GM12878 (cell line): Measurements from ENCODE around the gene ZNF775. TPM values are rescaled to one million over a fixed set of nuclear protein-coding genes. Genes with fewer than 3 reads are reported as not detected.

Source experiments
- ATAC-seq: fragments of 200-7000 bp; cut with Tn5 transposase; 3 replicates; pipeline ENCODE4 v1.9.1; 2020; ENCODE audit warnings: mild to moderate bottlenecking, moderate library complexity
- BruUV-seq: library from RNA; stranded (reverse); fragments of 400-500 nt; replicated peaks from 2 replicates; lab custom pipeline; 2021; lab: Mats Ljungman, UMichigan
- CTCF ChIA-PET: fragments of 300-600 bp; sonication (Branson Sonifier 250); formaldehyde crosslinking; extraction: SDS; loops from one replicate; lab custom pipeline; 2021; ENCODE audit warnings: inconsistent platforms; lab: Yijun Ruan, JAX
- POLR2A ChIA-PET: fragments of 350-600 bp; formaldehyde crosslinking; extraction: SDS; loops from one replicate; lab custom pipeline; 2021; ENCODE audit warnings: inconsistent platforms; lab: Charles Lee
- RAD21 ChIA-PET: fragments of 300-600 bp; sonication (Branson Sonifier 250); formaldehyde crosslinking; loops from one replicate; lab custom pipeline; 2023; ENCODE audit warnings: antibody characterized with exemption; ENCODE audit not compliant: unreplicated experiment; lab: Charles Lee
- SMC1A ChIA-PET: fragments of 300-600 bp; sonication (Branson Sonifier 250); formaldehyde crosslinking; loops from one replicate; lab custom pipeline; 2023; ENCODE audit not compliant: unreplicated experiment, uncharacterized antibody; lab: Charles Lee
- DNase-seq: peaks from one replicate; pipeline ENCODE4 v3.0.0-alpha.2; 2011; ENCODE audit warnings: low read depth, low spot score
- FAIRE-seq: peaks from 3 replicates; lab custom pipeline; 2011; peaks lifted over from hg19 to GRCh38; lab: Jason Lieb, UNC
- H2AFZ ChIP-seq: 2 replicates; pipeline ENCODE4 v1.6.0; 2011; ENCODE audit warnings: low read depth, low read length, control low read depth; ENCODE audit not compliant: control insufficient read depth
- H3K27ac ChIP-seq: 2 replicates; pipeline ENCODE4 v1.5.1; 2011; ENCODE audit warnings: control low read depth; ENCODE audit not compliant: control insufficient read depth, insufficient read depth
- H3K27me3 ChIP-seq, 2 experiments: replicated peaks in 1 of 2; 2 replicates each; pipeline versions ENCODE4 v1.6.0 to v1.6.1; 2011; ENCODE audit warnings: low read length in 1 of 2; ENCODE audit not compliant: control insufficient read depth in 2 of 2, insufficient read depth in 2 of 2
- H3K36me3 ChIP-seq, 2 experiments: 2 replicates each; pipeline ENCODE4 v1.5.1; 2011; ENCODE audit warnings: low read length in 1 of 2; ENCODE audit not compliant: control insufficient read depth in 2 of 2, insufficient read depth in 2 of 2
- H3K4me1 ChIP-seq: 2 replicates; pipeline ENCODE4 v1.6.1; 2011; ENCODE audit warnings: mild to moderate bottlenecking, low read length, moderate library complexity, mixed read lengths; ENCODE audit not compliant: control insufficient read depth, insufficient read depth
- H3K4me2 ChIP-seq: 2 replicates; pipeline ENCODE4 v1.6.0; 2011; ENCODE audit warnings: control low read depth; ENCODE audit not compliant: control insufficient read depth, insufficient read depth
- H3K4me3 ChIP-seq: fragments of 200-600 bp; sonication (generic); 2 replicates; pipeline ENCODE4 v1.5.1; 2016
- H3K79me2 ChIP-seq: 2 replicates; pipeline ENCODE4 v1.6.0; 2011; ENCODE audit warnings: low read length; ENCODE audit not compliant: control insufficient read depth, insufficient read depth
- H3K9ac ChIP-seq: 2 replicates; pipeline ENCODE4 v1.8.0; 2011; ENCODE audit warnings: low read length, control low read depth, mixed read lengths; ENCODE audit not compliant: control insufficient read depth, insufficient read depth
- H3K9me3 ChIP-seq: replicated peaks from 3 replicates; pipeline ENCODE4 v1.5.1; 2011; ENCODE audit warnings: mild to moderate bottlenecking, low read length; ENCODE audit not compliant: control insufficient read depth, insufficient read depth
- H4K20me1 ChIP-seq: 2 replicates; pipeline ENCODE4 v1.6.0; 2011; ENCODE audit not compliant: control insufficient read depth, insufficient read depth
- BMI1 ChIP-seq: fragments of 450-650 bp; IDR thresholded peaks from 2 replicates; pipeline ENCODE4 v1.6.1; 2016; ENCODE audit warnings: mild to moderate bottlenecking, moderate library complexity, borderline replicate concordance
- CBX5 ChIP-seq: sonication (generic); IDR thresholded peaks from 2 replicates; pipeline ENCODE4 v1.6.1; 2016; ENCODE audit warnings: low read depth, moderate library complexity, mild to moderate bottlenecking, inconsistent platforms
- E2F4 ChIP-seq: IDR thresholded peaks from 2 replicates; pipeline ENCODE4 v1.6.1; 2012; ENCODE audit warnings: low read depth, low read length, improper control_type of control experiment
- EED ChIP-seq: sonication (generic); IDR thresholded peaks from 2 replicates; pipeline ENCODE4 v1.6.1; 2016; ENCODE audit warnings: antibody characterized with exemption, low read depth
- EZH2 ChIP-seq: IDR thresholded peaks from 2 replicates; pipeline ENCODE4 v1.6.1; 2012; ENCODE audit warnings: low read depth, mild to moderate bottlenecking, control low read depth, inconsistent platforms, low read length, borderline replicate concordance; ENCODE audit not compliant: control insufficient read depth
- HDAC6 ChIP-seq: fragments of 200-600 bp; sonication (generic); IDR thresholded peaks from one replicate; pipeline ENCODE4 v1.8.0; 2017; ENCODE audit warnings: antibody characterized with exemption; ENCODE audit not compliant: unreplicated experiment
- IKZF1 ChIP-seq: fragments of 450-650 bp; conservative IDR thresholded peaks from 2 replicates; pipeline ENCODE4 v1.6.1; 2017; ENCODE audit warnings: antibody characterized with exemption, mild to moderate bottlenecking
- IKZF2 ChIP-seq, 2 experiments: fragments of 450-650 bp; IDR thresholded peaks; 2 replicates each; pipeline ENCODE4 v1.6.1; 2017; ENCODE audit warnings: mild to moderate bottlenecking in 2 of 2, moderate library complexity in 2 of 2
- KDM1A ChIP-seq: fragments of 200-600 bp; sonication (generic); IDR thresholded peaks from 2 replicates; pipeline ENCODE4 v1.6.1; 2016; ENCODE audit warnings: borderline replicate concordance
- MAX ChIP-seq: IDR thresholded peaks from 2 replicates; pipeline ENCODE4 v1.6.1; 2012; ENCODE audit warnings: low read depth, low read length, improper control_type of control experiment
- MTA2 ChIP-seq: fragments of 450-650 bp; IDR thresholded peaks from 2 replicates; pipeline ENCODE4 v1.6.1; 2016; ENCODE audit warnings: low read depth, mild to moderate bottlenecking, moderate library complexity
- NR2C1 ChIP-seq: fragments of 450-650 bp; IDR thresholded peaks from 2 replicates; pipeline ENCODE4 v1.6.1; 2017; ENCODE audit warnings: antibody characterized with exemption, mild to moderate bottlenecking, moderate library complexity
- PKNOX1 ChIP-seq: fragments of 450-650 bp; IDR thresholded peaks from 2 replicates; pipeline ENCODE4 v1.6.1; 2016; ENCODE audit warnings: mild to moderate bottlenecking
- POLR2A ChIP-seq: IDR thresholded peaks from 2 replicates; pipeline ENCODE4 v1.6.1; 2011; ENCODE audit warnings: low read depth, mild to moderate bottlenecking, low read length
- RELB ChIP-seq: fragments of 450-650 bp; IDR thresholded peaks from 2 replicates; pipeline ENCODE4 v1.6.1; 2017; ENCODE audit warnings: low read depth, mild to moderate bottlenecking, moderate library complexity
- SIX5 ChIP-seq: IDR thresholded peaks from 2 replicates; pipeline ENCODE4 v1.6.1; 2011; ENCODE audit warnings: mild to moderate bottlenecking, low read depth, low read length, moderate library complexity; ENCODE audit not compliant: severe bottlenecking
- SPI1 ChIP-seq: IDR thresholded peaks from 2 replicates; pipeline ENCODE4 v1.6.1; 2011; ENCODE audit warnings: low read depth, mild to moderate bottlenecking, low read length, moderate library complexity, borderline replicate concordance; ENCODE audit not compliant: insufficient read depth
- WRNIP1 ChIP-seq: IDR thresholded peaks from 2 replicates; pipeline ENCODE4 v1.6.1; 2011; ENCODE audit warnings: low read depth, low read length, improper control_type of control experiment, borderline replicate concordance
- WGBS: methylation state at CpG from one replicate; pipeline ENCODE4 v1.1.6; 2016; ENCODE audit warnings: low lambda C conversion rate; ENCODE audit not compliant: insufficient replicate concordance, insufficient coverage; ENCODE audit errors: missing lambda C conversion rate; 5-methylcytosine and 5-hydroxymethylcytosine counted together
- in situ Hi-C: fragments of 300-500 bp; cut with MboI; formaldehyde crosslinking; loops from 9 replicates; pipeline ENCODE4 v1.14.3; 2018; ENCODE audit warnings: mixed read lengths
- intact Hi-C: fragments of 100-400 bp; cut with micrococcal nuclease; formaldehyde crosslinking; loops from one replicate; pipeline ENCODE4 v1.14.2; 2022; ENCODE audit not compliant: unreplicated experiment
- polyA plus RNA-seq, 11 experiments: library from polyadenylated mRNA; depleted of rRNA in 4 of 11; unstranded in 6 of 11; stranded (reverse) in 5 of 11; fragments of >200 nt; fragmentation: Nextera tagmentation in 4 of 11; fragmentation: Illumina TruSeq in 1 of 11; extraction: Ambion mirVana in 4 of 11; extraction: Trizol in 1 of 11; gene quantifications; 1 replicate in 1 of 11; 2 replicates in 10 of 11; pipeline versions ENCODE4 v1.2.1 to v1.2.3, GENCODE V29; 2011 to 2016; ENCODE audit warnings: inconsistent platforms in 2 of 11, missing spikeins in 2 of 11, low read depth in 1 of 11
- total RNA-seq, 4 experiments: library from RNA; depleted of rRNA in 3 of 4; stranded (reverse); fragments of >200 nt in 3 of 4; fragmentation: Illumina TruSeq in 1 of 4; extraction: Trizol in 1 of 4; gene quantifications; 2 replicates each; pipeline versions ENCODE4 v1.2.1 to v1.2.3, GENCODE V29; 2013 to 2021

The ZNF775 gene
- total and polyA plus RNA-seq, 10 of the 15 experiments (the other 5 are each of a cell fraction or from before 2014, with no cell fraction given): 0.05 to 14.3 (median 2.1) TPM

GRCh38 chr7:150365673-150366398, 13.3 kb upstream of the ZNF775 start:
- Histone ChIP-seq H3K9me3 (no peaks in the 10 kb centered on the region), H3K4me3 (no peak overlapping the region), H3K36me3 (peaks cover 0 to 8% of the 10 kb centered on the region in 2 experiments; a peak in 3 of 4 replicates), H3K79me2 (peaks cover 32% of the 10 kb centered on the region), H3K27ac (peak overlapping the region; percentile 67), H3K27me3 (no peaks in the 10 kb centered on the region), H3K4me2 (peak overlapping the region; percentile 33; the same call in 1 of the 2 replicates), H3K4me1 (peaks cover 29% of the 10 kb centered on the region), H2AFZ (no peak overlapping the region; the same call in 1 of the 2 replicates), H4K20me1 (no peaks in the 10 kb centered on the region), H3K9ac (peak overlapping the region; percentile 30)
- ChIA-PET POLR2A (interaction anchor here (0.8 to 4.9 kb wide), 11 partner anchors 9 to 68 kb away, joined by 3 to 46 read pairs (median 5); a partner anchor contains a TSS), CTCF (interaction anchor here (0.9 to 7.7 kb wide), 11 partner anchors 8 to 413 kb away, joined by 3 to 70 read pairs (median 6); a partner anchor contains a TSS), RAD21 (interaction anchor here (0.7 to 5.3 kb wide), 13 partner anchors 8 to 68 kb away, joined by 3 to 45 read pairs (median 5); a partner anchor contains a TSS), SMC1A (interaction anchor here (1.0 to 5.6 kb wide), 9 partner anchors 9 to 68 kb away, joined by 3 to 41 read pairs (median 9); partner anchors contain the start of genes ACTR3C and LRRC61)
- in situ Hi-C loops: no loop called here
- intact Hi-C loops: loop anchor here (1.0 kb wide), 1 partner anchor 9 kb away; no protein-coding TSS in a partner anchor
- BruUV-seq: no TSS peak
- 57% methylated on average over 5 of the region's 5 CpGs for WGBS
- no peak for DNase-seq
- no peak for TF ChIP-seq CBX5
- no peak for TF ChIP-seq NR2C1
- no peak for TF ChIP-seq HDAC6
- TF ChIP-seq PKNOX1: no peak
- no peak for TF ChIP-seq MAX
- TF ChIP-seq WRNIP1: no peak
- no peak for TF ChIP-seq EZH2
- TF ChIP-seq MTA2: peak; percentile 31; the same call in 1 of the 2 replicates
- peak; percentile 81 for TF ChIP-seq IKZF1
- TF ChIP-seq BMI1: peak; percentile 14; the same call in 1 of the 2 replicates
- TF ChIP-seq SPI1: 0 out of 2 replicates have a peak, but pooled peaks have one; percentile 10
- TF ChIP-seq EED: 0 out of 2 replicates have a peak, but pooled peaks have one; percentile 27
- peak; percentile 77 to 84 for TF ChIP-seq IKZF2 (IDR thresholded peaks at IDR 0.05)
- TF ChIP-seq SIX5: no peak
- peak; percentile 81 for TF ChIP-seq RELB
- no peak for TF ChIP-seq E2F4
- no peak for TF ChIP-seq POLR2A
- TF ChIP-seq KDM1A: no peak
- FAIRE-seq: no peak
- ATAC-seq: no peak
